Neural progenitor cell (in vitro differentiated cells): ENCODE measurements around the gene FKBP1A.

ENCODE experiments used
- CTCF ChIP-seq: fragments of 200-600 bp; sonication (generic); IDR thresholded peaks from 2 replicates; pipeline ENCODE4 v1.5.1; 2017; ENCODE audit warnings: antibody characterized with exemption, mild to moderate bottlenecking
- EZH2phosphoT487 ChIP-seq: fragments of 200-600 bp; sonication (generic); IDR thresholded peaks from 2 replicates; pipeline ENCODE4 v1.6.1; 2017; ENCODE audit warnings: antibody characterized with exemption

- no peak for TF ChIP-seq CTCF
- TF ChIP-seq EZH2phosphoT487: no peak
Observed at GRCh38 chr20:1327241-1327653, 65.6 kb downstream of the FKBP1A start.
